Neural progenitor cell (in vitro differentiated cells): ENCODE data around the gene PKD2L1. TPM values are rescaled to one million over a fixed set of nuclear protein-coding genes. Genes with fewer than 3 reads are reported as not detected.
A peak's percentile ranks its signal among the peaks of the same experiment; 100 is the strongest.

Experiments
- DNase-seq: peaks from one replicate; pipeline ENCODE4 v3.0.0-alpha.2; 2016; ENCODE audit warnings: low spot score
- H2AFZ ChIP-seq: fragments of 200-600 bp; sonication (generic); replicated peaks from 2 replicates; pipeline ENCODE4 v1.6.1; 2016; ENCODE audit warnings: antibody characterized with exemption
- H3F3A ChIP-seq: fragments of 200-600 bp; sonication (generic); 2 replicates; pipeline ENCODE4 v1.6.1; 2016; ENCODE audit warnings: antibody characterized with exemption, low read depth
- H3K27ac ChIP-seq: fragments of 200-600 bp; sonication (generic); 2 replicates; pipeline ENCODE4 v1.5.1; 2016; ENCODE audit warnings: mild to moderate bottlenecking
- H3K27me3 ChIP-seq: fragments of 200-600 bp; sonication (generic); 2 replicates; pipeline ENCODE4 v1.6.1; 2016; ENCODE audit warnings: mild to moderate bottlenecking, moderate library complexity
- H3K36me3 ChIP-seq: fragments of 200-600 bp; sonication (generic); 2 replicates; pipeline ENCODE4 v1.5.1; 2016
- H3K4me1 ChIP-seq: fragments of 200-600 bp; sonication (generic); 2 replicates; pipeline ENCODE4 v1.6.1; 2016; ENCODE audit warnings: mixed run types
- H3K4me2 ChIP-seq: fragments of 200-600 bp; sonication (generic); 2 replicates; pipeline ENCODE4 v1.6.1; 2016
- H3K4me3 ChIP-seq: fragments of 200-600 bp; sonication (generic); 2 replicates; pipeline ENCODE4 v1.5.1; 2016
- H3K79me2 ChIP-seq: fragments of 200-600 bp; sonication (generic); 2 replicates; pipeline ENCODE4 v1.6.1; 2016; ENCODE audit warnings: low read depth
- H3K9ac ChIP-seq: fragments of 200-600 bp; sonication (generic); 2 replicates; pipeline ENCODE4 v1.6.1; 2016
- H3K9me3 ChIP-seq: fragments of 200-600 bp; sonication (generic); 2 replicates; pipeline ENCODE4 v1.5.1; 2016; ENCODE audit warnings: low read depth
- H4K20me1 ChIP-seq: fragments of 200-600 bp; sonication (generic); 2 replicates; pipeline ENCODE4 v1.6.1; 2016; ENCODE audit warnings: low read depth
- H3K27ac Mint-ChIP-seq: 3 replicates; pipeline ENCODE4 v1.8.0; 2021; ENCODE audit warnings: mixed read lengths
- H3K27me3 Mint-ChIP-seq: 2 replicates; pipeline ENCODE4 v1.8.0; 2022; ENCODE audit warnings: low read depth, mild to moderate bottlenecking, inconsistent platforms, moderate library complexity, mixed read lengths; ENCODE audit not compliant: insufficient read depth
- H3K36me3 Mint-ChIP-seq: 3 replicates; pipeline ENCODE4 v1.8.0; 2021; ENCODE audit warnings: mixed read lengths
- H3K4me1 Mint-ChIP-seq: 3 replicates; pipeline ENCODE4 v1.8.0; 2021; ENCODE audit warnings: mixed read lengths
- H3K4me3 Mint-ChIP-seq: 3 replicates; pipeline ENCODE4 v1.8.0; 2021; ENCODE audit warnings: mild to moderate bottlenecking, moderate library complexity, mixed read lengths
- H3K9me3 Mint-ChIP-seq: 3 replicates; pipeline ENCODE4 v1.8.0; 2020; ENCODE audit warnings: mixed read lengths
- EZH2 ChIP-seq: fragments of 200-600 bp; sonication (generic); IDR thresholded peaks from 2 replicates; pipeline ENCODE4 v1.6.1; 2017; ENCODE audit warnings: antibody characterized with exemption, mild to moderate bottlenecking, moderate library complexity
- EZH2phosphoT487 ChIP-seq: fragments of 200-600 bp; sonication (generic); IDR thresholded peaks from 2 replicates; pipeline ENCODE4 v1.6.1; 2017; ENCODE audit warnings: antibody characterized with exemption
- total RNA-seq: library from RNA; depleted of rRNA; stranded (reverse); fragments of >200 nt; gene quantifications from 2 replicates; pipeline ENCODE4 v1.2.3, GENCODE V29; 2015; ENCODE audit warnings: low replicate concordance
- TF ChIP-seq, protein P1 (sequence below): fragments of 200-600 bp; sonication (generic); IDR thresholded peaks from 2 replicates; pipeline ENCODE4 v1.5.1; 2017; ENCODE audit warnings: antibody characterized with exemption, mild to moderate bottlenecking

The PKD2L1 gene
- total RNA-seq, 1 donor from 2014 or later = not detected

DNA sequence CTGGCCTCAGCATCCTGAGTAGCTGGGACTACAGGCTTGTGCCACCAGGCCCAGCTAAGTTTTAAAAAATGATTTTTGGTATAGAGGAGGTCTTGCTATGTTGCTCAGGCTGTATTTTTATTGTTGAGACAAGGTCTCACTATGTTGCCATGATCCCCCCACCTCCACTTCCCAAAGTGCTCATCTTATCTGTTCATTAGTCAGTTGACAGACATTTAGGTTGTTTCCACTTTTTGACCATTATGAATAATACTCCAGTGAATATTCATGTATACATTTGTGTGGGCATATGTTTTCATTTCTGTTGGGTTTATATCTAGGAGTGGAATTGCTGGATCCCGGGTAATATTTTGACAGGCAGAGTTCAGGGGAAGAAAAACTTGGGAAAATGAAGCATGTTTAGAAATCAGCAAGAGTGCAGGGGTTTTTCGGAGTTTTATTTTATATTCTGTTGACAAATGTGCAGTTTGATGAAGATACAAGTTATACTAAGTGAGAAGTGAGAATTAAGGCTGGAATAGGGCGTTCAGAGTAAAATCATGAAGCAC, 14.3 kb upstream of the PKD2L1 start:
- peaks cover 68% of the 10 kb centered on the region for H3K4me1 Mint-ChIP-seq
- peak overlapping the region; percentile 10 for H3K4me3 Mint-ChIP-seq
- no peak overlapping the region for H3K27ac Mint-ChIP-seq

DNA sequence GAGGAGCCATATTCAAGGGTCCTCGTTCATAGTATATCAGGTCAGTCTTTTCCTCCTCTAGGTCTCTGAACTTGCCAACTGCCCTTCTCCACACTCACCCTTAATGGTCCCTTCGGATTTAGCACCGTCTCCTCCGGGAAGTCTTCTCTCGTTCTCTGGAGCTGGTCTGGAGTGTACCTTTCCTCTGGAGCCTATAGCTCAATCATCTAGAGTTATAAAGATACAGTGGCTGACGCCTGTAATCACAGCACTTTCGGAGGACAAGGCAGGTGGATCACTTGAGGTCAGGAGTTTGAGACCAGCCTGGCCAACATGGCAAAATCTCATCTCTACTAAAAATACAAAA, 12.6 kb upstream of the PKD2L1 start:
- Mint-ChIP-seq H3K27ac (peak overlapping the region; percentile 88), H3K4me1 (peaks cover 63% of the 10 kb centered on the region), H3K9me3 (no peaks in the 10 kb centered on the region), H3K36me3 (peaks cover 1% of the 10 kb centered on the region), H3K4me3 (no peak overlapping the region), H3K27me3 (peaks cover 18% of the 10 kb centered on the region)
- Histone ChIP-seq H3K4me2 (no peak overlapping the region), H3K27ac (no peak overlapping the region), H4K20me1 (peaks cover 3% of the 10 kb centered on the region), H3K9me3 (no peaks in the 10 kb centered on the region), H3K4me3 (no peak overlapping the region), H3K27me3 (no peaks in the 10 kb centered on the region), H3F3A (peaks cover 33% of the 10 kb centered on the region), H3K36me3 (no peaks in the 10 kb centered on the region), H2AFZ (peak overlapping the region; percentile 77), H3K79me2 (peaks cover 27% of the 10 kb centered on the region), H3K9ac (no peak overlapping the region), H3K4me1 (peaks cover 20% of the 10 kb centered on the region)
- DNase-seq = no peak
- TF ChIP-seq, protein P1, sequence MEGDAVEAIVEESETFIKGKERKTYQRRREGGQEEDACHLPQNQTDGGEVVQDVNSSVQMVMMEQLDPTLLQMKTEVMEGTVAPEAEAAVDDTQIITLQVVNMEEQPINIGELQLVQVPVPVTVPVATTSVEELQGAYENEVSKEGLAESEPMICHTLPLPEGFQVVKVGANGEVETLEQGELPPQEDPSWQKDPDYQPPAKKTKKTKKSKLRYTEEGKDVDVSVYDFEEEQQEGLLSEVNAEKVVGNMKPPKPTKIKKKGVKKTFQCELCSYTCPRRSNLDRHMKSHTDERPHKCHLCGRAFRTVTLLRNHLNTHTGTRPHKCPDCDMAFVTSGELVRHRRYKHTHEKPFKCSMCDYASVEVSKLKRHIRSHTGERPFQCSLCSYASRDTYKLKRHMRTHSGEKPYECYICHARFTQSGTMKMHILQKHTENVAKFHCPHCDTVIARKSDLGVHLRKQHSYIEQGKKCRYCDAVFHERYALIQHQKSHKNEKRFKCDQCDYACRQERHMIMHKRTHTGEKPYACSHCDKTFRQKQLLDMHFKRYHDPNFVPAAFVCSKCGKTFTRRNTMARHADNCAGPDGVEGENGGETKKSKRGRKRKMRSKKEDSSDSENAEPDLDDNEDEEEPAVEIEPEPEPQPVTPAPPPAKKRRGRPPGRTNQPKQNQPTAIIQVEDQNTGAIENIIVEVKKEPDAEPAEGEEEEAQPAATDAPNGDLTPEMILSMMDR = no peak

More for the DNA sequence above, 14.3 kb upstream of the PKD2L1 start:
- no peaks in the 10 kb centered on the region for H3K9me3 ChIP-seq
- peaks cover 44% of the 10 kb centered on the region for H3K79me2 ChIP-seq
- Mint-ChIP-seq H3K36me3 (peaks cover 15% of the 10 kb centered on the region), H3K9me3 (no peaks in the 10 kb centered on the region), H3K27me3 (peaks cover 18% of the 10 kb centered on the region)
- no peak overlapping the region for H3K4me3 ChIP-seq
- H3K4me1 ChIP-seq = peaks cover 29% of the 10 kb centered on the region
- no peak for TF ChIP-seq EZH2phosphoT487
- no peak for TF ChIP-seq EZH2
- no peak overlapping the region for H3K9ac ChIP-seq
- H3K4me2 ChIP-seq = no peak overlapping the region
- H2AFZ ChIP-seq = no peak overlapping the region
- H3K27me3 ChIP-seq = no peaks in the 10 kb centered on the region
- peaks cover 20% of the 10 kb centered on the region for H4K20me1 ChIP-seq
- DNase-seq = no peak
- no peak overlapping the region for H3K27ac ChIP-seq
- H3K36me3 ChIP-seq = no peaks in the 10 kb centered on the region
- peaks cover 33% of the 10 kb centered on the region for H3F3A ChIP-seq

DNA sequence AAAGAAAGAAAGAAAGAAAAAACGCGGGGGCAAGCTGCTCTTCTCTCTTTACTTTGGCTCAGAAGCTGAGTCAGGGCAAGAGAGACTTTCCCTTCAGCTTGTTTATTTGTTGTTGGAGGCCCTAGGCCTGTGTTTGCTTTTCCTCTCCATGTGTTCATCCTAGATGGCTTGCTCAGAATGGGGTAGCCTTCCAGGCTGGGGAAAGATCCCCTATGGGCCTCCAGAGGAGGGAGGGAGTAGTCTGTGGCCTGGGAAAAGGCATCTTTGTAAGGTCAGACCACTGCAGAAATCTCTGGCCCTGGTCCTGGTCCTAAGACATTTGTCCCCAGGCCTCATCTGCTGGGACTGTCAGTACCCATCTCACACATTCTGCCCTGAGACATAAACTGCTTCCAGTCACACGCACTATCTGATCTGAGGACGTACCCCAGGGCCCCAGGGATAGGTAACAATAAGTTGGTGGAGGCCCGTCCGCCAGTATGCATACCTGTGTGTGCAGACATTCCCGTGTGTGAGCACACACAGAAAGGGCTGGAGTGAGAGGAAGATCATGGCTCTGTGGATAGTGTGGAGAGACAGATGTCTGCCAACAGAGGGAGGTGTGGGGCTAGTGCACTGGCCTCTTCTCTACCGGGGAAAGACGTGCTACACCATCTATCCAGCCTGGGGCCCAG, 12.1 kb upstream of the PKD2L1 start:
- no peak overlapping the region for H3K9ac ChIP-seq
- peak; percentile 74 for DNase-seq
- H3K27me3 ChIP-seq = no peaks in the 10 kb centered on the region
- H3K9me3 ChIP-seq = no peaks in the 10 kb centered on the region
- Mint-ChIP-seq H3K4me1 (peaks cover 63% of the 10 kb centered on the region), H3K27me3 (peaks cover 18% of the 10 kb centered on the region), H3K4me3 (peak overlapping the region; percentile 66), H3K9me3 (no peaks in the 10 kb centered on the region), H3K36me3 (no peaks in the 10 kb centered on the region), H3K27ac (peak overlapping the region; percentile 88)
- H3K4me3 ChIP-seq = no peak overlapping the region
- no peaks in the 10 kb centered on the region for H3K36me3 ChIP-seq
- TF ChIP-seq EZH2 = no peak
- TF ChIP-seq, protein P1 = peak; percentile 63
- peaks cover 33% of the 10 kb centered on the region for H3F3A ChIP-seq
- no peak overlapping the region for H3K27ac ChIP-seq
- H4K20me1 ChIP-seq = no peaks in the 10 kb centered on the region
- peaks cover 20% of the 10 kb centered on the region for H3K4me1 ChIP-seq
- H2AFZ ChIP-seq = peak overlapping the region; percentile 77
- peaks cover 22% of the 10 kb centered on the region for H3K79me2 ChIP-seq
- H3K4me2 ChIP-seq = no peak overlapping the region
